Activated CD8-positive, alpha-beta memory T cell treated with anti-CD3 and anti-CD28 coated beads for 36 hours (primary cell): Measurements from ENCODE around the gene DYDC1. TPM values are rescaled to one million over a fixed set of nuclear protein-coding genes. Genes with fewer than 3 reads are reported as not detected.
"Not testable (repeated sequence)": the region's sequence is repeated elsewhere in the genome, so short reads cannot be mapped to it uniquely, and the experiment has no call there.

ENCODE experiments used
- CTCF ChIA-PET: fragments of 350-600 bp; sonication (Branson Sonifier 250); formaldehyde crosslinking; loops from one replicate; lab custom pipeline; 2021; ENCODE audit warnings: antibody characterized with exemption; lab: Charles Lee
- POLR2A ChIA-PET: fragments of 350-600 bp; sonication (Branson Sonifier 250); formaldehyde crosslinking; loops from one replicate; lab custom pipeline; 2021; ENCODE audit warnings: antibody characterized with exemption; lab: Charles Lee
- total RNA-seq, 2 experiments: library from RNA; stranded (reverse); gene quantifications; one replicate each; pipeline ENCODE4 v1.2.3, GENCODE V29; 2021

Gene DYDC1
- not detected for total RNA-seq

- ChIA-PET POLR2A (no interaction called here), CTCF (interaction anchor here (1.5 kb wide), 1 partner anchor 22 kb away, joined by 5 read pairs; no protein-coding TSS in a partner anchor)
Measured at GRCh38 chr10:80356563-80356988, at the start of gene DYDC1, which contains the start of gene DYDC2. Gene DYDC1 (minus strand): TSS chr10:80356755. CDS start chr10:80352601, 4,154 bp downstream. Gene DYDC2 (plus strand): TSS chr10:80356781. CDS start chr10:80362444, 5,663 bp downstream.

- ChIA-PET CTCF (interaction anchor here (1.0 kb wide), 1 partner anchor 28 kb away, joined by 3 read pairs; no protein-coding TSS in a partner anchor), POLR2A (no interaction called here)
Measured at GRCh38 chr10:80406204-80406603, 49.6 kb upstream of the DYDC1 start.

GRCh38 chr10:80405626-80406025, 49.1 kb upstream of the DYDC1 start:
- ChIA-PET POLR2A (no interaction called here), CTCF (interaction anchor here (0.9 to 1.0 kb wide), 2 partner anchors 27 to 39 kb away, joined by 3 to 6 read pairs; no protein-coding TSS in a partner anchor)

GRCh38 chr10:80405035-80405434, 48.5 kb upstream of the DYDC1 start:
- ChIA-PET CTCF (interaction anchor here (0.9 kb wide), 1 partner anchor 40 kb away, joined by 6 read pairs; no protein-coding TSS in a partner anchor), POLR2A (no interaction called here)

GRCh38 chr10:80400136-80400804, 43.7 kb upstream of the DYDC1 start:
- ChIA-PET POLR2A (no interaction called here), CTCF (no interaction called here)

- CTCF ChIA-PET = no interaction called here
- POLR2A ChIA-PET = no interaction called here
Measured at GRCh38 chr10:80397014-80397413, 40.5 kb upstream of the DYDC1 start.

GRCh38 chr10:80394358-80394916, 37.9 kb upstream of the DYDC1 start:
- ChIA-PET POLR2A (no interaction called here), CTCF (interaction anchor here (0.7 kb wide), 1 partner anchor 730 kb away, joined by 5 read pairs; no protein-coding TSS in a partner anchor)

- ChIA-PET POLR2A (no interaction called here), CTCF (interaction anchor here (0.6 kb wide), 1 partner anchor 102 kb away, joined by 3 read pairs; no protein-coding TSS in a partner anchor)
Measured at GRCh38 chr10:80392250-80392649, 35.7 kb upstream of the DYDC1 start.

GRCh38 chr10:80390740-80391139, 34.2 kb upstream of the DYDC1 start:
- ChIA-PET CTCF (interaction anchor here (0.7 kb wide), 1 partner anchor 1311 kb away, joined by 3 read pairs; no protein-coding TSS in a partner anchor), POLR2A (no interaction called here)

- ChIA-PET CTCF (interaction anchor here (0.8 to 1.0 kb wide), 2 partner anchors 62 to 122 kb away, joined by 3 to 5 read pairs; no protein-coding TSS in a partner anchor), POLR2A (interaction anchor here (0.5 to 0.8 kb wide), 2 partner anchors 25 to 89 kb away, joined by 3 to 11 read pairs; no protein-coding TSS in a partner anchor)
Measured at GRCh38 chr10:80382989-80383388, 26.4 kb upstream of the DYDC1 start.

- ChIA-PET POLR2A (no interaction called here), CTCF (interaction anchor here (0.7 to 1.3 kb wide), 3 partner anchors 64 to 141 kb away, joined by 3 to 4 read pairs (median 3); no protein-coding TSS in a partner anchor)
Measured at GRCh38 chr10:80380185-80380584, 23.6 kb upstream of the DYDC1 start.

GRCh38 chr10:80379701-80380100, 23.1 kb upstream of the DYDC1 start:
- ChIA-PET CTCF (interaction anchor here (0.7 to 1.4 kb wide), 4 partner anchors 64 to 157 kb away, joined by 3 to 4 read pairs (median 3); no protein-coding TSS in a partner anchor), POLR2A (no interaction called here)

GRCh38 chr10:80373502-80373901, 16.9 kb upstream of the DYDC1 start:
- POLR2A ChIA-PET = no interaction called here
- CTCF ChIA-PET = interaction anchor here (1.4 kb wide), 1 partner anchor 70 kb away, joined by 4 read pairs; no protein-coding TSS in a partner anchor

- ChIA-PET POLR2A (no interaction called here), CTCF (interaction anchor here (1.4 kb wide), 1 partner anchor 71 kb away, joined by 4 read pairs; no protein-coding TSS in a partner anchor)
Measured at GRCh38 chr10:80372675-80373074, 16.1 kb upstream of the DYDC1 start.

- ChIA-PET POLR2A (no interaction called here), CTCF (interaction anchor here (0.7 kb wide), 1 partner anchor 312 kb away, joined by 5 read pairs; no protein-coding TSS in a partner anchor)
Measured at GRCh38 chr10:80371467-80371866, 14.9 kb upstream of the DYDC1 start.

GRCh38 chr10:80365510-80365909, 9.0 kb upstream of the DYDC1 start:
- ChIA-PET POLR2A (no interaction called here), CTCF (interaction anchor here (0.9 kb wide), 1 partner anchor 583 kb away, joined by 3 read pairs; no protein-coding TSS in a partner anchor)

GRCh38 chr10:80359644-80360043, 3.1 kb upstream of the DYDC1 start:
- ChIA-PET CTCF (interaction anchor here (1.7 kb wide), 1 partner anchor 18 kb away, joined by 5 read pairs; no protein-coding TSS in a partner anchor), POLR2A (no interaction called here)

GRCh38 chr10:80358925-80359324, 2.4 kb upstream of the DYDC1 start:
- POLR2A ChIA-PET, CTCF ChIA-PET: not testable (repeated sequence)

GRCh38 chr10:80357851-80358125, 1.2 kb upstream of the DYDC1 start:
- ChIA-PET CTCF (interaction anchor here (0.6 to 1.5 kb wide), 2 partner anchors 20 to 239 kb away, joined by 3 to 5 read pairs; no protein-coding TSS in a partner anchor), POLR2A (no interaction called here)
